H1 (cell line): Measurements from ENCODE around the gene RAET1G. TPM values are rescaled to one million over a fixed set of nuclear protein-coding genes. Genes with fewer than 3 reads are reported as not detected.

Source experiments
- CTCF ChIA-PET: fragments of 300-600 bp; sonication (Branson Sonifier 250); formaldehyde crosslinking; loops from one replicate; lab custom pipeline; 2021; ENCODE audit not compliant: partially characterized antibody; lab: Charles Lee
- POLR2A ChIA-PET: fragments of 300-600 bp; sonication (Branson Sonifier 250); formaldehyde crosslinking; loops from one replicate; lab custom pipeline; 2021; ENCODE audit warnings: inconsistent platforms; ENCODE audit not compliant: partially characterized antibody; lab: Charles Lee
- DNase-seq, 2 experiments: peaks; one replicate each; pipeline versions ENCODE4 v3.0.0 to v3.0.0-alpha.2; 2010 to 2022; ENCODE audit warnings: low spot score in 2 of 2, low read depth in 1 of 2, mixed read lengths in 1 of 2
- FAIRE-seq: peaks from 2 replicates; lab custom pipeline; 2011; peaks lifted over from hg19 to GRCh38; lab: Jason Lieb, UNC
- H2AFZ ChIP-seq: 2 replicates; pipeline ENCODE4 v1.8.1; 2012; ENCODE audit warnings: low read length, inconsistent platforms
- H2AK5ac ChIP-seq: 2 replicates; pipeline ENCODE4 v1.6.1; 2013; ENCODE audit warnings: low read depth, low read length
- H2BK120ac ChIP-seq: replicated peaks from 2 replicates; pipeline ENCODE3; 2013; ENCODE audit warnings: low read depth, low read length, inconsistent platforms
- H2BK12ac ChIP-seq: 2 replicates; pipeline ENCODE4 v1.6.1; 2013; ENCODE audit warnings: low read depth, low read length
- H2BK15ac ChIP-seq: 2 replicates; pipeline ENCODE4 v1.6.1; 2013; ENCODE audit warnings: low read length
- H2BK20ac ChIP-seq: 2 replicates; pipeline ENCODE4 v1.6.1; 2013; ENCODE audit warnings: low read length
- H2BK5ac ChIP-seq: 2 replicates; pipeline ENCODE4 v1.6.1; 2013; ENCODE audit warnings: low read depth, low read length
- H3K14ac ChIP-seq: 2 replicates; pipeline ENCODE4 v1.6.1; 2013; ENCODE audit warnings: inconsistent platforms; ENCODE audit not compliant: insufficient read length
- H3K18ac ChIP-seq: 2 replicates; pipeline ENCODE4 v1.6.1; 2013; ENCODE audit warnings: low read length; ENCODE audit errors: extremely low read depth
- H3K23ac ChIP-seq: 2 replicates; pipeline ENCODE4 v1.6.1; 2013; ENCODE audit warnings: inconsistent platforms; ENCODE audit not compliant: insufficient read length
- H3K23me2 ChIP-seq: 2 replicates; pipeline ENCODE4 v1.6.1; 2013; ENCODE audit warnings: low read depth, low read length
- H3K27ac ChIP-seq: 2 replicates; pipeline ENCODE4 v1.6.1; 2011; ENCODE audit warnings: low read depth, low read length, inconsistent platforms
- H3K27me3 ChIP-seq, 4 experiments: replicated peaks in 1 of 4; 1 replicate in 1 of 4; 2 replicates in 3 of 4; pipeline versions ENCODE4 v1.6.1 to v1.8.1; 2011 to 2013; ENCODE audit warnings: low read length in 3 of 4, mild to moderate bottlenecking in 3 of 4, inconsistent platforms in 2 of 4, mixed read lengths in 2 of 4, moderate library complexity in 1 of 4; ENCODE audit not compliant: control insufficient read depth in 3 of 4, insufficient read depth in 3 of 4; ENCODE audit errors: extremely low read depth in 1 of 4
- H3K36me3 ChIP-seq, 4 experiments: 2 replicates each; pipeline versions ENCODE4 v1.6.1 to v1.8.1; 2011 to 2013; ENCODE audit warnings: mild to moderate bottlenecking in 4 of 4, low read length in 3 of 4, moderate library complexity in 2 of 4, control low read depth in 1 of 4, inconsistent platforms in 1 of 4; ENCODE audit not compliant: insufficient read depth in 4 of 4, control insufficient read depth in 2 of 4
- H3K4ac ChIP-seq: replicated peaks from 2 replicates; pipeline ENCODE3; 2013; ENCODE audit warnings: low read length, low read depth, mixed read lengths, inconsistent platforms; ENCODE audit not compliant: insufficient read length
- H3K4me1 ChIP-seq, 4 experiments: replicated peaks in 1 of 4; 1 replicate in 1 of 4; 2 replicates in 3 of 4; pipeline versions ENCODE4 v1.6.1 to v1.8.1; 2011 to 2013; ENCODE audit warnings: low read length in 3 of 4, inconsistent platforms in 2 of 4, mixed read lengths in 1 of 4; ENCODE audit not compliant: insufficient read depth in 4 of 4, control insufficient read depth in 3 of 4
- H3K4me2 ChIP-seq, 2 experiments: 2 replicates each; pipeline versions ENCODE4 v1.6.1 to v1.8.1; 2011 to 2013; ENCODE audit warnings: low read depth in 2 of 2, low read length in 2 of 2, control low read depth in 1 of 2, inconsistent platforms in 1 of 2, mild to moderate bottlenecking in 1 of 2; ENCODE audit not compliant: insufficient read depth in 1 of 2
- H3K4me3 ChIP-seq, 4 experiments: fragments of 200-600, 300-600 bp in 1 of 4; sonication (generic), shearing (Covaris generic), sonication (Bioruptor Twin) in 1 of 4; 2 replicates each; pipeline versions ENCODE4 v1.5.1 to v1.8.1; 2011 to 2016; ENCODE audit warnings: low read length in 4 of 4, low read depth in 3 of 4, control low read depth in 2 of 4, inconsistent platforms in 2 of 4, mild to moderate bottlenecking in 2 of 4, mixed read lengths in 1 of 4, moderate library complexity in 1 of 4; ENCODE audit not compliant: insufficient read depth in 2 of 4; ENCODE audit errors: extremely low read depth in 1 of 4
- H3K56ac ChIP-seq: replicated peaks from 2 replicates; pipeline ENCODE3; 2013; ENCODE audit warnings: low read depth, mild to moderate bottlenecking, mixed read lengths, low read length, inconsistent platforms; ENCODE audit not compliant: insufficient read length
- H3K79me1 ChIP-seq: 2 replicates; pipeline ENCODE4 v1.6.1; 2013; ENCODE audit warnings: low read depth, low read length, control low read depth
- H3K79me2 ChIP-seq, 2 experiments: 2 replicates each; pipeline versions ENCODE4 v1.6.1 to v1.8.1; 2012 to 2013; ENCODE audit warnings: low read length in 2 of 2, mild to moderate bottlenecking in 2 of 2, inconsistent platforms in 1 of 2; ENCODE audit not compliant: insufficient read depth in 2 of 2, control insufficient read depth in 1 of 2
- H3K9ac ChIP-seq, 4 experiments: replicated peaks in 1 of 4; 1 replicate in 1 of 4; 2 replicates in 3 of 4; pipeline versions ENCODE4 v1.6.1 to v1.8.1; 2011 to 2013; ENCODE audit warnings: low read depth in 3 of 4, low read length in 3 of 4, control low read depth in 2 of 4, mild to moderate bottlenecking in 2 of 4, moderate library complexity in 2 of 4, inconsistent platforms in 1 of 4; ENCODE audit errors: extremely low read depth in 1 of 4
- H3K9me3 ChIP-seq, 2 experiments: 2 replicates each; pipeline versions ENCODE4 v1.6.1 to v1.8.1; 2012 to 2013; ENCODE audit warnings: mild to moderate bottlenecking in 2 of 2, moderate library complexity in 2 of 2, control low read depth in 1 of 2, inconsistent platforms in 1 of 2, low read depth in 1 of 2, low read length in 1 of 2, mixed read lengths in 1 of 2; ENCODE audit not compliant: insufficient read depth in 2 of 2
- H4K20me1 ChIP-seq, 2 experiments: replicated peaks in 1 of 2; 2 replicates each; pipeline versions ENCODE3 to v1.8.1; 2011 to 2013; ENCODE audit warnings: inconsistent platforms in 2 of 2, low read length in 2 of 2, mild to moderate bottlenecking in 1 of 2; ENCODE audit not compliant: insufficient read depth in 2 of 2, control insufficient read depth in 1 of 2
- H4K5ac ChIP-seq: 2 replicates; pipeline ENCODE4 v1.6.1; 2013; ENCODE audit warnings: low read length, low read depth, mixed read lengths, inconsistent platforms; ENCODE audit not compliant: insufficient read length
- H4K8ac ChIP-seq: 2 replicates; pipeline ENCODE4 v1.8.0; 2013; ENCODE audit warnings: mild to moderate bottlenecking, moderate library complexity, low read length, inconsistent platforms; ENCODE audit not compliant: insufficient read depth; ENCODE audit errors: extremely low read depth
- H4K91ac ChIP-seq: replicated peaks from 2 replicates; pipeline ENCODE3; 2013; ENCODE audit warnings: low read length, mixed read lengths, inconsistent platforms; ENCODE audit not compliant: insufficient read length
- WGBS, 2 experiments: shearing (Covaris generic) in 1 of 2; methylation state at CpG; one replicate each; pipeline versions ENCODE4 v1.1.6 to v1.1.7; 2013 to 2015; ENCODE audit warnings: low lambda C conversion rate in 2 of 2, mixed read lengths in 2 of 2, inconsistent platforms in 1 of 2, low coverage in 1 of 2, missing lambda C conversion rate in 1 of 2; ENCODE audit not compliant: insufficient replicate concordance in 2 of 2, insufficient coverage in 1 of 2, insufficient read length in 1 of 2; ENCODE audit errors: extremely low coverage in 1 of 2, missing lambda C conversion rate in 1 of 2; 5-methylcytosine and 5-hydroxymethylcytosine counted together
- polyA plus RNA-seq, 7 experiments: library from polyadenylated mRNA; depleted of rRNA in 3 of 7; stranded (reverse) in 5 of 7; unstranded in 2 of 7; fragments of >200 nt in 5 of 7; fragments of 200-250 nt in 2 of 7; gene quantifications; 1 replicate in 5 of 7; 2 replicates in 1 of 7; 4 replicates in 1 of 7; pipeline versions ENCODE4 v1.2.1 to v1.2.3, GENCODE V29; 2011 to 2013; ENCODE audit warnings: missing spikeins in 2 of 7, mixed read lengths in 2 of 7
- total RNA-seq: library from RNA; stranded (reverse); fragmentation: NEBNext Ultra II Directional; extraction: Animal tissue kit (Norgen Biotek cat#: 25700); gene quantifications from 2 replicates; pipeline ENCODE4 v1.2.1, GENCODE V29; 2021
- TF ChIP-seq, protein P1 (sequence below): IDR thresholded peaks from 2 replicates; pipeline ENCODE4 v1.6.1; 2012; ENCODE audit warnings: low read length, inconsistent platforms

Gene RAET1G
- total and polyA plus RNA-seq, 2 of the 8 experiments (the other 6 are each of a cell fraction or from before 2014, with no cell fraction given) = 0.08 TPM; not detected in 1

DNA sequence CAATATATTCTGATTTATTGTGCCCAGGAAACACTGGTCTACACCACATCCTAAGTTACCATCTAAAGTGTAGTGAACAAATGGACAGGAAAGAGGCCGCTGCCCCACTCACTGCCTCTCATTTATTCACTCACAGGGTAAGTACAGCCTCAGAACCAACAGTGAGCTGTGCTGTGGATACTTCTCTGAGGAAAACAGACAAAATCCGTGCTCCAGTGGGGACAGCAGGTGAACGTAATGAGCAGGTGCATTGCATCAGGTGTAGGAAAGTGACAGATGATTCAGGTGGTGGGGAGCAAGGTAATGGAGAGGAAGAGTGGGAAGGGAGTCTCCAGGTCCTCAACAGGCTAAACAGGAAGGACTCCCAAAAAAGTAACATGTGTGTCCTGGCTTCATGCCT, 10.5 kb upstream of the RAET1G start:
- H3K4me3 ChIP-seq = no peak overlapping the region
- no peaks in the 10 kb centered on the region for H3K79me1 ChIP-seq
- DNase-seq (no peak), FAIRE-seq (no peak)
- H4K20me1 ChIP-seq = peaks cover 0 to 3% of the 10 kb centered on the region in 2 experiments
- CTCF ChIA-PET = interaction anchor here (1.1 kb wide), 1 partner anchor 28 kb away, joined by 3 read pairs; no protein-coding TSS in a partner anchor
- no peak overlapping the region for H3K56ac ChIP-seq
- H2AK5ac ChIP-seq = no peak overlapping the region
- no peak overlapping the region for H3K23ac ChIP-seq
- H4K5ac ChIP-seq = no peak overlapping the region
- POLR2A ChIA-PET = no interaction called here
- H2BK120ac ChIP-seq = no peak overlapping the region
- no peak overlapping the region for H3K18ac ChIP-seq
- no peaks in the 10 kb centered on the region for H3K9me3 ChIP-seq
- no peak overlapping the region for H3K4ac ChIP-seq
- no peak overlapping the region for H3K27ac ChIP-seq
- no peak overlapping the region for H4K8ac ChIP-seq
- H3K14ac ChIP-seq = no peak overlapping the region
- no peak overlapping the region for H2AFZ ChIP-seq
- 47% methylated on average over 3 of the region's 3 CpGs; no CpG with 5 or more reads in 1 of the 2 experiments for WGBS, 2 experiments
- H3K27me3 ChIP-seq = peaks cover 27 to 44% (median 40%) of the 10 kb centered on the region in 4 experiments
- H2BK12ac ChIP-seq = no peak overlapping the region
- no peak overlapping the region for H2BK20ac ChIP-seq
- H3K36me3 ChIP-seq = no peaks in the 10 kb centered on the region
- no peak overlapping the region for H3K9ac ChIP-seq
- H4K91ac ChIP-seq = no peak overlapping the region
- H3K4me2 ChIP-seq = no peak overlapping the region
- H3K79me2 ChIP-seq = no peaks in the 10 kb centered on the region
- H2BK15ac ChIP-seq = no peak overlapping the region
- peaks cover 0 to 2% (median under 1%) of the 10 kb centered on the region in 4 experiments; a peak in 2 of 7 replicates for H3K4me1 ChIP-seq
- TF ChIP-seq, protein P1, sequence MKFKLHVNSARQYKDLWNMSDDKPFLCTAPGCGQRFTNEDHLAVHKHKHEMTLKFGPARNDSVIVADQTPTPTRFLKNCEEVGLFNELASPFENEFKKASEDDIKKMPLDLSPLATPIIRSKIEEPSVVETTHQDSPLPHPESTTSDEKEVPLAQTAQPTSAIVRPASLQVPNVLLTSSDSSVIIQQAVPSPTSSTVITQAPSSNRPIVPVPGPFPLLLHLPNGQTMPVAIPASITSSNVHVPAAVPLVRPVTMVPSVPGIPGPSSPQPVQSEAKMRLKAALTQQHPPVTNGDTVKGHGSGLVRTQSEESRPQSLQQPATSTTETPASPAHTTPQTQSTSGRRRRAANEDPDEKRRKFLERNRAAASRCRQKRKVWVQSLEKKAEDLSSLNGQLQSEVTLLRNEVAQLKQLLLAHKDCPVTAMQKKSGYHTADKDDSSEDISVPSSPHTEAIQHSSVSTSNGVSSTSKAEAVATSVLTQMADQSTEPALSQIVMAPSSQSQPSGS = no peak
- H3K23me2 ChIP-seq = peaks cover 4% of the 10 kb centered on the region; the same call in 1 of the 2 replicates
- H2BK5ac ChIP-seq = no peak overlapping the region
